ENCODE data around the gene GNB1.

GNB1 gene

DNA sequence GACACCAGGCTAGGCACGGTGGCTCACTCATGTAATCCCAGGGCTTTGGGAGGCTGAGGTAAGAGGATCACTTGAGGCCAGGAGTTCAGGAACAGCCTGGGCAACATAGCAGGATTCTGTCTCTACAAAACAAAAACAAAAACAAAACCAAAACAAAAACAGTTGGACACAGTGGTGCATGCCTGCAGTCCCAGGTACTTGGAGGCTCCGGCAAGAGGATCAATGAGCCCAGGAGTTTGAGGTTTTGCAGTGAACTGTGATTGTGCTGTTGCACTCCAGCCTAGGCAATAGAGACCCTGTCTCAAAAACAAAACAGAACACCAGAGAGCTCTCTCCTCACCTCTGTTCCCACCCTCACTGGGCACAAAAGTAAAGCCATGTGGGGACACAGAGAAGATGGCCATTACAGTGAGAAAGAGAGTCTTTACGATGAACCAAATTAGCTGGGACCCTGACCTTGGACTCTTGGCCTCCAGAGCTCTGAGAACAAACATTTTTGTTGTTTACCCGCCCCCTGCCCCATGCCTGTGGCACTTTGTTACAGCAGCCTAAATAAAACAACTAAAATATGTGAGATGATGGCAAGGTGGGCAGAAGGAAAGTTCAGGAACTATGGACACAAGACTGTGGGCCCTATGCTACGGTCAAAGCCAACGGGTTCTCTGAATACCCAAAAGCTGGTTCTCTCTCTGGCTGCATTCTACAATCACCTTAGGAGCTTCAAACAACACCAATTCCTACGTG, 122.5 kb downstream of the GNB1 start:
- Histone ChIP-seq H3K4me1 (ENCODE audit: insufficient read depth, low read length) (no peaks in the 10 kb centered on the region), H3K9ac (ENCODE audit: low read length) (no peak overlapping the region), H3K4me3 (ENCODE audit: low read depth in 1 of 2, low read length in 2 of 2) (no peak overlapping the region), H3K27ac (ENCODE audit: low read depth, low read length) (no peak overlapping the region), H3K27me3 (ENCODE audit: control insufficient read depth in 1 of 2, insufficient read depth in 2 of 2, low read length in 2 of 2) (no peaks in the 10 kb centered on the region), H3K36me3 (ENCODE audit: insufficient read depth, low read length) (peaks cover 20% of the 10 kb centered on the region), H3K9me3 (ENCODE audit: low read length) (peaks cover 4% of the 10 kb centered on the region)

GRCh38 chr1:1764876-1765470, 125.9 kb downstream of the GNB1 start:
- Histone ChIP-seq H3K4me1 (ENCODE audit: insufficient read depth, low read length) (no peaks in the 10 kb centered on the region), H3K36me3 (ENCODE audit: insufficient read depth, low read length) (peaks cover 42% of the 10 kb centered on the region), H3K9me3 (ENCODE audit: low read length) (no peaks in the 10 kb centered on the region), H3K4me3 (ENCODE audit: low read depth in 1 of 2, low read length in 2 of 2) (no peak overlapping the region), H3K27ac (ENCODE audit: low read depth, low read length) (no peak overlapping the region), H3K9ac (ENCODE audit: low read length) (no peak overlapping the region), H3K27me3 (ENCODE audit: control insufficient read depth in 1 of 2, insufficient read depth in 2 of 2, low read length in 2 of 2) (no peaks in the 10 kb centered on the region)

DNA sequence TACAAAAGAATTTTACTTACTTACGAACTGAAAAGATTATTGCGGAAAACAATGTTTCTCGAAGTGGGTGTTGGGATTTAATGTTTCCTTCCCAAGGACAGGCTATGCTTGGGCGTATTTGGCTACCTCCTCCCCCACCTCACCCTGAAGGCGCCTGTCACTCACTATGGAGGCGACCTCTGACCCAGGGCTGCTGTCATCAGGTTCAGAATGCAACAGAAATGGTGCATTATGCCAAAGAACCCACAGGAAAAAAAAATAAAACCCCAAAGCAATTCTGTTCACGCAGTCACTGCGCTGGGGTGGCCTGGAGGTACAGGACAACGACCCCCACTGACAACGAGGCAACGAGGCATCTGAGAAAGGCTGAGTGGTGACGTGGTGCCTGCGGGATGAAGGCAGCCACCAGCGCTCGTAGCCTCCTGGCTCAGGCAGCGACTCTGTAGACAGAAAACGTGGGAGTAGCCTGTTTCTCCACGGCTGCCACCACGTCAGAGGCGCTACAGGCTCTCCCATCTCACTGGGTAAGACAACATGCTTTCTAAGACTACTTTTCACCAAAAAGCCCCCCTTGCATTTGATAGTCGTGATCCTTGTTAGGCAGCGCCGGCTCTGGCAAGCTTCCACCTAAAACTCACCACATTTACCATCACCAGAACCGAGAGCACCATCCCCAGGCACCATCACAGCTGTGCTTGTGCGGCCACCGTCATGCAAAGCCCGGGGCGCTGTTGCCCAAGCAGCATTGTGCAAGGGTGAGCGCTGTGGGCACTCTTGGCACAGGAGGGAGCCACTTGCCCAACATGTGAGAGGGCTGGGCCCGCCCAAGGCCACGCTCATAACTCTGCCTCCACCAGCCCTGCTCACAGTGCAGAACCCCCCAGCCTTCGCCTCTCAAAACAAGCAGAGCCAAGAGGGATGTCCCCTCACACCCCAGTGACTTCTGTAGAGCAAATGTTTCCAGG, 126.9 kb downstream of the GNB1 start:
- Histone ChIP-seq H3K9me3 (ENCODE audit: low read length) (no peaks in the 10 kb centered on the region), H3K27ac (ENCODE audit: low read depth, low read length) (no peak overlapping the region), H3K36me3 (ENCODE audit: insufficient read depth, low read length) (peaks cover 49% of the 10 kb centered on the region), H3K4me1 (ENCODE audit: insufficient read depth, low read length) (no peaks in the 10 kb centered on the region), H3K4me3 (ENCODE audit: low read depth in 1 of 2, low read length in 2 of 2) (no peak overlapping the region), H3K9ac (ENCODE audit: low read length) (no peak overlapping the region), H3K27me3 (ENCODE audit: control insufficient read depth in 1 of 2, insufficient read depth in 2 of 2, low read length in 2 of 2) (no peaks in the 10 kb centered on the region)

DNA sequence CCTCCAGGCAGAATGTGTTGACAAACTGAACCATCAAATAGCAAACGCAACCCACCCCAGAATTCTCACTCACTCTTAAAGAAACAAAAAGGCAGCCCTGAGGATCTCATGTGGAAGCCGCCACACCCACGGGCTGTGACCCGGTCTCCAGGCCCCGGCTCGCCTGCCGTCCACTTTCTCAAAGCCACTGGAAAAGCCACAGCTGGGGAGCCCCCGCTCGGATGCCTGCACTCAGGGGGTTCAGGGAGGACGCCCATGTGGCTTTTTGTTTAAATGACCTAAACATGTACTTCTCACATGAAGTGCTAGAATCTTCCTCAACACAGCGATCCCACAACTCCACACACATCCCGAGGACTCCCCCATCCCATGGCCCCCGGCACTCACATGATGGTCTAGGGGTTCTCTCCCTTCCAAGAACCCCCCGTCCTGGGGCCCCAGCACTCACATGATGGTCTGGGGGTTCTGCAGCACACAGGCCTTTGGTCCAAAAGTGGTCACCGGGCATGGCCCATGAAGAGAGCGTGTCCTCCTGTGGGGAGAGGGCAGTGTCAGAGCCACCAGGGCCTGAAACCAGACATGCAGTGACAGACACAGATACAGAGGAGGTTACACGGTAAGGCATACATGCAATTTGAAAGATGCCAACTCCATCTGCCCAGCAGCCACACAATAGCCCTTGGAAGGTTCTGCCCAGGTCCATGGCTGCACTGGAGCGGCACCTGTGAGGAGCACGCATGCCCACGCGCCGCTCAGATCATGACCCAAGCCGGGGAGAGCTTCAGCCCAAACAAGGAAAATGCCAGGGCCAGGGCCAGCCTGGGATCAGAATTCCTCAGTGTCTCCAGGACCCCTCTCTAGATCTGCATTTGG, 129.1 kb downstream of the GNB1 start:
- H3K36me3 ChIP-seq (ENCODE audit: insufficient read depth, low read length), result peaks cover 47% of the 10 kb centered on the region
- no peaks in the 10 kb centered on the region for H3K9me3 ChIP-seq (ENCODE audit: low read length)
- H3K4me1 ChIP-seq (ENCODE audit: insufficient read depth, low read length), result no peaks in the 10 kb centered on the region
- no peak overlapping the region for H3K4me3 ChIP-seq (ENCODE audit: low read depth in 1 of 2, low read length in 2 of 2)
- no peak overlapping the region for H3K9ac ChIP-seq (ENCODE audit: low read length)
- no peak overlapping the region for H3K27ac ChIP-seq (ENCODE audit: low read depth, low read length)
- H3K27me3 ChIP-seq (ENCODE audit: control insufficient read depth in 1 of 2, insufficient read depth in 2 of 2, low read length in 2 of 2), result no peaks in the 10 kb centered on the region

GRCh38 chr1:1760715-1761114, 130.2 kb downstream of the GNB1 start:
- Histone ChIP-seq H3K9ac (ENCODE audit: low read length) (no peak overlapping the region), H3K4me3 (ENCODE audit: low read depth in 1 of 2, low read length in 2 of 2) (no peak overlapping the region), H3K27me3 (ENCODE audit: control insufficient read depth in 1 of 2, insufficient read depth in 2 of 2, low read length in 2 of 2) (no peaks in the 10 kb centered on the region), H3K36me3 (ENCODE audit: insufficient read depth, low read length) (peaks cover 56% of the 10 kb centered on the region), H3K27ac (ENCODE audit: low read depth, low read length) (no peak overlapping the region), H3K4me1 (ENCODE audit: insufficient read depth, low read length) (no peaks in the 10 kb centered on the region), H3K9me3 (ENCODE audit: low read length) (no peaks in the 10 kb centered on the region)

- Histone ChIP-seq H3K4me1 (ENCODE audit: insufficient read depth, low read length) (no peaks in the 10 kb centered on the region), H3K9ac (ENCODE audit: low read length) (no peak overlapping the region), H3K27ac (ENCODE audit: low read depth, low read length) (no peak overlapping the region), H3K27me3 (ENCODE audit: control insufficient read depth in 1 of 2, insufficient read depth in 2 of 2, low read length in 2 of 2) (no peaks in the 10 kb centered on the region), H3K36me3 (ENCODE audit: insufficient read depth, low read length) (peaks cover 56% of the 10 kb centered on the region), H3K9me3 (ENCODE audit: low read length) (no peaks in the 10 kb centered on the region), H3K4me3 (ENCODE audit: low read depth in 1 of 2, low read length in 2 of 2) (no peak overlapping the region)
These were observed 130.6 kb downstream of the GNB1 start for GRCh38 chr1:1760345-1760650.

DNA sequence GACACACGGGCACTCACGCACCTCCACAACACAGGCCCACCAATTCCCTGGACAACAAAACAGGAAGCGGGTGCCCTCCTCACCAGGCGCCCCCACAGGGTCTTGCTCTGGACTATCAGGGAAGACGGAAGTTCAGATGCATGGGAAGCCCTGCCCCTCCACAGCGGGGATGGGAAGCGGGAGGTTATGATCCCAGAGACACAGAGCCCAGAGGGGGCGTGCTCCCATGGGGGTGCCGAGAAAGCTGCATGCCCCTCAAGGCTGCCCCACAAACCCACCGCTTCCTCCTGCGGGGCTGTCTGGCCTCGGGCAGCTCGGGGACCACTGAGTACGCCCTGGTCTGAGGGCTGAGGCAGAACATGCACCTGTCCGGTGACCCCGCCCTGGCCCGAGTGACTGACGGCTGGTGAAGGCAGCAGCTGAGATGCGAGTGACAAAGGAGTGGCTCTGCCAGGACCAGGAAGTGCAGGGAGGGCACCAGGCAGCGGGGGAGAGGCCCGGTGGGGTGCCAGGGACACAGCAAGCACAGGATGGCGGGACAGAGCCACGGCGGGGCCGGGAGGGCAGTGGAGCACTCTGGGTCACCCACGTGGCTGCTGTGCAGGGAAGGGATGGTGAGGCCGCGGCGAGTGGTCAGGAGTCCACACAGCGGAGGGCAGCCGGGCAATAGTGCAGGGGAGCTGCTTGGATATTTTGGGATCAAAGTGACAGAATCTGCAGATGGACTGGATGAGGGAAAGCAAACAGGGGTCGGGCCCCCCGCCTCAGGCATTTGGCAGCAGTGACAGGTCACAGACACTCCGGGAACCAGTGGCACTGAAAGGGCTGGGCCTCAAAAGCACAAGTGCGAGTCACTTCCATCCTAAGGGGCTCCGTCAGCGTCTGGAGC, 131.2 kb downstream of the GNB1 start:
- Histone ChIP-seq H3K36me3 (ENCODE audit: insufficient read depth, low read length) (peaks cover 56% of the 10 kb centered on the region), H3K4me1 (ENCODE audit: insufficient read depth, low read length) (no peaks in the 10 kb centered on the region), H3K27ac (ENCODE audit: low read depth, low read length) (no peak overlapping the region), H3K9me3 (ENCODE audit: low read length) (no peaks in the 10 kb centered on the region), H3K9ac (ENCODE audit: low read length) (no peak overlapping the region), H3K27me3 (ENCODE audit: control insufficient read depth in 1 of 2, insufficient read depth in 2 of 2, low read length in 2 of 2) (no peaks in the 10 kb centered on the region), H3K4me3 (ENCODE audit: low read depth in 1 of 2, low read length in 2 of 2) (no peak overlapping the region)

GRCh38 chr1:1758692-1759455, 132.0 kb downstream of the GNB1 start:
- peaks cover 59% of the 10 kb centered on the region for H3K36me3 ChIP-seq (ENCODE audit: insufficient read depth, low read length)
- H3K27me3 ChIP-seq (ENCODE audit: control insufficient read depth in 1 of 2, insufficient read depth in 2 of 2, low read length in 2 of 2), result no peaks in the 10 kb centered on the region
- H3K27ac ChIP-seq (ENCODE audit: low read depth, low read length), result no peak overlapping the region
- H3K9ac ChIP-seq (ENCODE audit: low read length), result no peak overlapping the region
- no peaks in the 10 kb centered on the region for H3K9me3 ChIP-seq (ENCODE audit: low read length)
- H3K4me1 ChIP-seq (ENCODE audit: insufficient read depth, low read length), result no peaks in the 10 kb centered on the region
- no peak overlapping the region for H3K4me3 ChIP-seq (ENCODE audit: low read depth in 1 of 2, low read length in 2 of 2)

- Histone ChIP-seq H3K4me1 (ENCODE audit: insufficient read depth, low read length) (no peaks in the 10 kb centered on the region), H3K27me3 (ENCODE audit: control insufficient read depth in 1 of 2, insufficient read depth in 2 of 2, low read length in 2 of 2) (no peaks in the 10 kb centered on the region), H3K9ac (ENCODE audit: low read length) (no peak overlapping the region), H3K9me3 (ENCODE audit: low read length) (no peaks in the 10 kb centered on the region), H3K4me3 (ENCODE audit: low read depth in 1 of 2, low read length in 2 of 2) (no peak overlapping the region), H3K36me3 (ENCODE audit: insufficient read depth, low read length) (peaks cover 62% of the 10 kb centered on the region), H3K27ac (ENCODE audit: low read depth, low read length) (no peak overlapping the region)
These were observed 132.7 kb downstream of the GNB1 start for GRCh38 chr1:1758059-1758621.

Measured in muscle layer of colon (tissue), 2 donors.